Tibial nerve (tissue), 4 donors: ENCODE results near the gene VSTM2B. TPM values are rescaled to one million over a fixed set of nuclear protein-coding genes. Genes with fewer than 3 reads are reported as not detected.

Experiments
- DNase-seq, 2 donors: peaks; one replicate each; pipeline ENCODE4 v3.0.0-alpha.2; 2019; ENCODE audit warnings: low spot score in 2 of 2
- H3K27ac ChIP-seq, 4 donors: fragments of 200-600 bp; sonication (generic) in 3 of 4; one replicate each; pipeline ENCODE4 v1.5.1; 2017 to 2019; ENCODE audit warnings: mild to moderate bottlenecking in 1 of 4
- H3K27me3 ChIP-seq, 2 donors: fragments of 200-600 bp; sonication (generic) in 1 of 2; one replicate each; pipeline versions ENCODE4 v1.5.1 to v1.6.0; 2017 to 2019
- H3K36me3 ChIP-seq, 3 donors: fragments of 200-600 bp; sonication (generic); one replicate each; pipeline ENCODE4 v1.5.1; 2018 to 2019
- H3K4me1 ChIP-seq, 4 donors: fragments of 200-600 bp; sonication (generic) in 3 of 4; one replicate each; pipeline ENCODE4 v1.5.1; 2017 to 2019
- H3K4me3 ChIP-seq, 4 donors: fragments of 200-600 bp; sonication (generic) in 3 of 4; one replicate each; pipeline ENCODE4 v1.5.1; 2017 to 2019; ENCODE audit warnings: mild to moderate bottlenecking in 1 of 4, moderate library complexity in 1 of 4
- H3K9me3 ChIP-seq, 4 donors: fragments of 200-600 bp; sonication (generic) in 3 of 4; one replicate each; pipeline ENCODE4 v1.5.1; 2017 to 2019
- EP300 ChIP-seq, 2 donors: sonication (generic); formaldehyde crosslinking; IDR thresholded peaks; one replicate each; pipeline ENCODE4 v1.6.1; 2017; ENCODE audit warnings: antibody characterized with exemption in 2 of 2, mild to moderate bottlenecking in 1 of 2
- POLR2A ChIP-seq, 2 donors: fragments of 450-650 bp; IDR thresholded peaks; one replicate each; pipeline ENCODE4 v1.6.1; 2017; ENCODE audit warnings: antibody characterized with exemption in 2 of 2, mild to moderate bottlenecking in 2 of 2, moderate library complexity in 2 of 2
- WGBS, 2 donors: methylation state at CpG; one replicate each; pipeline ENCODE4 v1.1.5; 2018; 5-methylcytosine and 5-hydroxymethylcytosine counted together
- total RNA-seq, 4 donors: library from RNA; depleted of rRNA; stranded (reverse); fragments of >200 nt; gene quantifications; one replicate each; pipeline ENCODE4 v1.1.0, GENCODE V29; 2016
- TF ChIP-seq, protein P1 (sequence below), 5 experiments: fragments of 200-600 bp in 3 of 5; fragments of 450-650 bp in 2 of 5; sonication (generic) in 3 of 5; IDR thresholded peaks; one replicate each; pipeline ENCODE4 v1.5.1; 2016 to 2019; ENCODE audit warnings: antibody characterized with exemption in 5 of 5, mild to moderate bottlenecking in 3 of 5, moderate library complexity in 2 of 5

VSTM2B gene
- total RNA-seq, 4 donors from 2014 or later: not detected

- no peak overlapping the region for H3K27ac ChIP-seq
- no peak for DNase-seq
- no peaks in the 10 kb centered on the region for H3K9me3 ChIP-seq
- 78 to 83% methylated on average over 7 to 8 of the region's 8 CpGs for WGBS, 2 donors
- TF ChIP-seq POLR2A (IDR thresholded peaks at IDR 0.05): no peak
- TF ChIP-seq, protein P1, sequence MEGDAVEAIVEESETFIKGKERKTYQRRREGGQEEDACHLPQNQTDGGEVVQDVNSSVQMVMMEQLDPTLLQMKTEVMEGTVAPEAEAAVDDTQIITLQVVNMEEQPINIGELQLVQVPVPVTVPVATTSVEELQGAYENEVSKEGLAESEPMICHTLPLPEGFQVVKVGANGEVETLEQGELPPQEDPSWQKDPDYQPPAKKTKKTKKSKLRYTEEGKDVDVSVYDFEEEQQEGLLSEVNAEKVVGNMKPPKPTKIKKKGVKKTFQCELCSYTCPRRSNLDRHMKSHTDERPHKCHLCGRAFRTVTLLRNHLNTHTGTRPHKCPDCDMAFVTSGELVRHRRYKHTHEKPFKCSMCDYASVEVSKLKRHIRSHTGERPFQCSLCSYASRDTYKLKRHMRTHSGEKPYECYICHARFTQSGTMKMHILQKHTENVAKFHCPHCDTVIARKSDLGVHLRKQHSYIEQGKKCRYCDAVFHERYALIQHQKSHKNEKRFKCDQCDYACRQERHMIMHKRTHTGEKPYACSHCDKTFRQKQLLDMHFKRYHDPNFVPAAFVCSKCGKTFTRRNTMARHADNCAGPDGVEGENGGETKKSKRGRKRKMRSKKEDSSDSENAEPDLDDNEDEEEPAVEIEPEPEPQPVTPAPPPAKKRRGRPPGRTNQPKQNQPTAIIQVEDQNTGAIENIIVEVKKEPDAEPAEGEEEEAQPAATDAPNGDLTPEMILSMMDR (IDR thresholded peaks at IDR 0.05): no peak
- no peak for TF ChIP-seq EP300 (IDR thresholded peaks at IDR 0.05)
- no peaks in the 10 kb centered on the region for H3K36me3 ChIP-seq
- no peak overlapping the region for H3K4me3 ChIP-seq
- peaks cover 0 to 11% (median 0%) of the 10 kb centered on the region in 4 donors for H3K4me1 ChIP-seq
- no peaks in the 10 kb centered on the region for H3K27me3 ChIP-seq
These were observed 21.3 kb upstream of the VSTM2B start for GRCh38 chr19:29504454-29504853.

- Histone ChIP-seq H3K4me3 (no peak overlapping the region), H3K27ac (no peak overlapping the region), H3K36me3 (no peaks in the 10 kb centered on the region), H3K4me1 (peaks cover 0 to 11% (median 0%) of the 10 kb centered on the region in 4 donors), H3K27me3 (no peaks in the 10 kb centered on the region), H3K9me3 (no peaks in the 10 kb centered on the region)
- DNase-seq: no peak
- 71 to 87% methylated on average over 9 to 13 of the region's 13 CpGs for WGBS, 2 donors
- TF ChIP-seq EP300 (IDR thresholded peaks at IDR 0.05) (no peak), POLR2A (IDR thresholded peaks at IDR 0.05) (no peak)
- TF ChIP-seq, protein P1 (IDR thresholded peaks at IDR 0.05): no peak
These were observed 20.5 kb upstream of the VSTM2B start for GRCh38 chr19:29505097-29505824.

DNA sequence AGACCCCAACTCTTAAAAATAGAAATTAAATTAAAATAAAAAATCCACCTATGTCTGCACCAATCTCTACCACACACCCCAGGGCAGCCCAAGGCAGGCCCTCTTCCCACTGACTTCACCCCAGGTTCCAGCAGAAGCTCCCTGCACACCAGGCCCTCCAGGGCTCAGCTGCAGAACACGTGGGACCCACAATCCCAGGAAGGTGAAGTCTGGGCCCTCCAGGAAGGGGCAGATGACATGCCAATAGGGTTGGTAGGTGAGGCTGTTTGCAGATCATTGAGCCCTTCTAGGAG, 19.2 kb upstream of the VSTM2B start:
- Histone ChIP-seq H3K36me3 (no peaks in the 10 kb centered on the region), H3K4me3 (no peak overlapping the region), H3K27me3 (peaks cover 0 to 7% of the 10 kb centered on the region in 2 donors), H3K4me1 (peaks cover 0 to 11% (median 0%) of the 10 kb centered on the region in 4 donors), H3K27ac (no peak overlapping the region), H3K9me3 (peaks cover 0 to 1% (median 0%) of the 10 kb centered on the region in 4 donors)
- 80% methylated on average over 1 of the region's 1 CpG for WGBS, 2 donors
- TF ChIP-seq EP300 (IDR thresholded peaks at IDR 0.05) (no peak), POLR2A (IDR thresholded peaks at IDR 0.05) (no peak)
- DNase-seq: no peak

DNA sequence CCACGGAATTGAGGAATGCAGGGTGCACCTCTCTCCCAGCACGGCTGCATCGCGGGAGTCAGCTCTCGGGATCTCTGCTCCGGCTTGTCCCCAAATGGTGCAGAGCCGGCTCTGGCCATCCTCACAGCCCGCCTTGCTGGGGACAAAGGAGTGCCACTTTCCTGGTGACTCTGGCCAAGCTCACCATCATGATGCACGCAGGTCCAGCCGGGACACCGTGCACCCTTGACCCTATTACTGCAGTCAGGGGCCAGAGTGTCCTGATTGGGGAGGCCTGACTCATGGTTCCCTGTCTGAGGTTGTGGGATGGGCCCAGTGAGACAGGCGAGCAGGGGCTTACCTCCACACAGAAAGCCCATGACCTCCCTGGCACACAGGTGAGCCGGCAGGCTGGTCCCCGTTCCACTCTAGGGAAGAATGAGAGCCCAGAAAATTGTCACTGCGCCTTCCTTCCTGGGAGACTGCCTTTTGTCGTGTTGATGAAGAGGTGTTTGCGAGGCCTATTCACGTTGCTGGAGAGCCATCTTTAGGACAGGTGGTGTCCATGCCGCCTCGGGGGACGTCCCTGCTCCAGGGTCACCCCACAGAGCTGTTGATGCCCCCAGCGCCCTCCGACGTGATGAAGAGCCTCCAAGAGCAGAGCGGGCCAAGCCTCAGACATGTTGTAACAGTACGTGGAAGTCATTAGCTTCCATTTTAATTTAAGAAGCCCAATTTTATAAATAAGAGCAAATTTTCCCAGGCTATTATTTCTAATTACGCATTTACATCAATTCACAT, 18.5 kb upstream of the VSTM2B start:
- no peak overlapping the region for H3K27ac ChIP-seq
- DNase-seq: no peak
- no peak overlapping the region for H3K4me3 ChIP-seq
- H3K27me3 ChIP-seq: peaks cover 0 to 7% of the 10 kb centered on the region in 2 donors
- peaks cover 0 to 5% (median 0%) of the 10 kb centered on the region in 4 donors for H3K9me3 ChIP-seq
- H3K36me3 ChIP-seq: no peaks in the 10 kb centered on the region
- no peak for TF ChIP-seq POLR2A (IDR thresholded peaks at IDR 0.05)
- no peak for TF ChIP-seq EP300 (IDR thresholded peaks at IDR 0.05)
- peaks cover 0 to 11% (median 0%) of the 10 kb centered on the region in 4 donors for H3K4me1 ChIP-seq
- 85 to 90% methylated on average over 27 of the region's 27 CpGs for WGBS, 2 donors

DNA sequence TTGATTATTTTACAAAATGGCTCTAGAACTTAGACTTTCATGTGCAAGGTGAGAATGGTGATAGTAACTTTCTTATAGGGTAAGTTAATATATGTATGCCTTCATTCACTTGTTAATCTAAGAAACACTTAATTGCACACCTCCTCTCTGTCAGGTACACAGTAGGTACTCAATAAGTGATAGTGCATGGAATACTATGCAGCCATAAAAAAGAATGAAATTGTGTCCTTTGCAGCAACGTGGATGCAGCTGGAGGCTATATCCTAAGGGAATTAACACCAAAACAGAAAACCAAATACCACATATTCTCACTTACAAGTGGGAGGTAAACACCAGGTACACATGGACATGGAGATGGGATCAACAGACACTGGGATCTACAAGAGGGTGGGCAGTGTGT, 17.6 kb upstream of the VSTM2B start:
- Histone ChIP-seq H3K4me1 (peaks cover 0 to 7% (median 0%) of the 10 kb centered on the region in 4 donors), H3K27me3 (peaks cover 0 to 7% of the 10 kb centered on the region in 2 donors), H3K27ac (no peak overlapping the region), H3K9me3 (peaks cover 0 to 5% (median 0%) of the 10 kb centered on the region in 4 donors), H3K36me3 (no peaks in the 10 kb centered on the region), H3K4me3 (no peak overlapping the region)
- DNase-seq: no peak
- 67% methylated on average over 1 of the region's 1 CpG for WGBS, 2 donors
- no peak for TF ChIP-seq POLR2A (IDR thresholded peaks at IDR 0.05)
- TF ChIP-seq EP300 (IDR thresholded peaks at IDR 0.05): no peak
- TF ChIP-seq, protein P1 (IDR thresholded peaks at IDR 0.05): no peak

GRCh38 chr19:29509456-29509855, 16.3 kb upstream of the VSTM2B start:
- 87 to 94% methylated on average over 8 of the region's 8 CpGs for WGBS, 2 donors
- Histone ChIP-seq H3K4me1 (no peaks in the 10 kb centered on the region), H3K27me3 (peaks cover 0 to 7% of the 10 kb centered on the region in 2 donors), H3K27ac (no peak overlapping the region), H3K4me3 (no peak overlapping the region), H3K36me3 (no peaks in the 10 kb centered on the region), H3K9me3 (peaks cover 0 to 5% (median 0%) of the 10 kb centered on the region in 4 donors)
- DNase-seq: no peak
- TF ChIP-seq POLR2A (IDR thresholded peaks at IDR 0.05): no peak
- TF ChIP-seq, protein P1 (IDR thresholded peaks at IDR 0.05): no peak
